Measurements from ENCODE around the gene OSBPL7.

Gene OSBPL7

GRCh38 chr17:47847341-47848197 lies 26.0 kb upstream of the OSBPL7 start:
- DNase-seq, result no peak

GRCh38 chr17:47846716-47847340 lies 25.2 kb upstream of the OSBPL7 start:
- DNase-seq, result no peak

- no peak for DNase-seq
These were observed 24.1 kb upstream of the OSBPL7 start for GRCh38 chr17:47845716-47846075.

- no peak for DNase-seq
These were observed 23.5 kb upstream of the OSBPL7 start for GRCh38 chr17:47844814-47845715.

- DNase-seq, result no peak
These were observed 22.6 kb upstream of the OSBPL7 start for GRCh38 chr17:47844227-47844626.

- peak; percentile 17 for DNase-seq
These were observed 21.8 kb upstream of the OSBPL7 start for GRCh38 chr17:47843391-47843730.

- DNase-seq, result no peak
These were observed 20.1 kb upstream of the OSBPL7 start for GRCh38 chr17:47841488-47842291.

GRCh38 chr17:47840742-47841487 lies 19.3 kb upstream of the OSBPL7 start, which contains the start of gene SCRN2:
Gene SCRN2, minus strand, starts transcription at chr17:47841273. Its CDS starts 430 bp downstream, at chr17:47840843.
- peak; percentile 82 for DNase-seq

GRCh38 chr17:47840001-47840741 lies 18.6 kb upstream of the OSBPL7 start:
- DNase-seq, result no peak

GRCh38 chr17:47839071-47839470 lies 17.5 kb upstream of the OSBPL7 start:
- no peak for DNase-seq

- DNase-seq, result no peak
These were observed 17.0 kb upstream of the OSBPL7 start for GRCh38 chr17:47838636-47839035.

- DNase-seq, result no peak
These were observed 15.9 kb upstream of the OSBPL7 start for GRCh38 chr17:47837401-47838039.

GRCh38 chr17:47836601-47837000 lies 15.0 kb upstream of the OSBPL7 start:
- DNase-seq, result no peak

GRCh38 chr17:47834756-47835155 lies 13.2 kb upstream of the OSBPL7 start:
- DNase-seq, result no peak

GRCh38 chr17:47831934-47832327 lies 10.3 kb upstream of the OSBPL7 start:
- DNase-seq, result no peak

- DNase-seq, result peak; percentile 90
These were observed 9.7 kb upstream of the OSBPL7 start, which contains the start of the genes LRRC46 and MRPL10 for GRCh38 chr17:47831003-47831933. Gene LRRC46, plus strand, starts transcription at chr17:47831670. Its CDS starts 320 bp downstream, at chr17:47831990. Gene MRPL10, minus strand, starts transcription at chr17:47831541. Its CDS starts 30 bp downstream, at chr17:47831511.

- DNase-seq, result no peak
These were observed 8.9 kb upstream of the OSBPL7 start for GRCh38 chr17:47830396-47831002.

- no peak for DNase-seq
These were observed 8.3 kb upstream of the OSBPL7 start for GRCh38 chr17:47829870-47830269.

GRCh38 chr17:47823519-47823918 lies 1.9 kb upstream of the OSBPL7 start:
- DNase-seq, result no peak
